GM12878 (cell line): ENCODE results near the gene CCDC107. TPM values are rescaled to one million over a fixed set of nuclear protein-coding genes. Genes with fewer than 3 reads are reported as not detected.

Experiments
- ATAC-seq: fragments of 200-7000 bp; cut with Tn5 transposase; 3 replicates; pipeline ENCODE4 v1.9.1; 2020; ENCODE audit warnings: mild to moderate bottlenecking, moderate library complexity
- BruUV-seq: library from RNA; stranded (reverse); fragments of 400-500 nt; replicated peaks from 2 replicates; lab custom pipeline; 2021; lab: Mats Ljungman, UMichigan
- CTCF ChIA-PET: fragments of 300-600 bp; sonication (Branson Sonifier 250); formaldehyde crosslinking; extraction: SDS; loops from one replicate; lab custom pipeline; 2021; ENCODE audit warnings: inconsistent platforms; lab: Yijun Ruan, JAX
- POLR2A ChIA-PET: fragments of 350-600 bp; formaldehyde crosslinking; extraction: SDS; loops from one replicate; lab custom pipeline; 2021; ENCODE audit warnings: inconsistent platforms; lab: Charles Lee
- RAD21 ChIA-PET: fragments of 300-600 bp; sonication (Branson Sonifier 250); formaldehyde crosslinking; loops from one replicate; lab custom pipeline; 2023; ENCODE audit warnings: antibody characterized with exemption; ENCODE audit not compliant: unreplicated experiment; lab: Charles Lee
- SMC1A ChIA-PET: fragments of 300-600 bp; sonication (Branson Sonifier 250); formaldehyde crosslinking; loops from one replicate; lab custom pipeline; 2023; ENCODE audit not compliant: unreplicated experiment, uncharacterized antibody; lab: Charles Lee
- DNase-seq: peaks from one replicate; pipeline ENCODE4 v3.0.0-alpha.2; 2011; ENCODE audit warnings: low read depth, low spot score
- FAIRE-seq: peaks from 3 replicates; lab custom pipeline; 2011; peaks lifted over from hg19 to GRCh38; lab: Jason Lieb, UNC
- H2AFZ ChIP-seq: 2 replicates; pipeline ENCODE4 v1.6.0; 2011; ENCODE audit warnings: low read depth, low read length, control low read depth; ENCODE audit not compliant: control insufficient read depth
- H3K27ac ChIP-seq: 2 replicates; pipeline ENCODE4 v1.5.1; 2011; ENCODE audit warnings: control low read depth; ENCODE audit not compliant: control insufficient read depth, insufficient read depth
- H3K27me3 ChIP-seq, 2 experiments: replicated peaks in 1 of 2; 2 replicates each; pipeline versions ENCODE4 v1.6.0 to v1.6.1; 2011; ENCODE audit warnings: low read length in 1 of 2; ENCODE audit not compliant: control insufficient read depth in 2 of 2, insufficient read depth in 2 of 2
- H3K36me3 ChIP-seq, 2 experiments: 2 replicates each; pipeline ENCODE4 v1.5.1; 2011; ENCODE audit warnings: low read length in 1 of 2; ENCODE audit not compliant: control insufficient read depth in 2 of 2, insufficient read depth in 2 of 2
- H3K4me1 ChIP-seq: 2 replicates; pipeline ENCODE4 v1.6.1; 2011; ENCODE audit warnings: mild to moderate bottlenecking, low read length, moderate library complexity, mixed read lengths; ENCODE audit not compliant: control insufficient read depth, insufficient read depth
- H3K4me2 ChIP-seq: 2 replicates; pipeline ENCODE4 v1.6.0; 2011; ENCODE audit warnings: control low read depth; ENCODE audit not compliant: control insufficient read depth, insufficient read depth
- H3K4me3 ChIP-seq: fragments of 200-600 bp; sonication (generic); 2 replicates; pipeline ENCODE4 v1.5.1; 2016
- H3K79me2 ChIP-seq: 2 replicates; pipeline ENCODE4 v1.6.0; 2011; ENCODE audit warnings: low read length; ENCODE audit not compliant: control insufficient read depth, insufficient read depth
- H3K9ac ChIP-seq: 2 replicates; pipeline ENCODE4 v1.8.0; 2011; ENCODE audit warnings: low read length, control low read depth, mixed read lengths; ENCODE audit not compliant: control insufficient read depth, insufficient read depth
- H3K9me3 ChIP-seq: replicated peaks from 3 replicates; pipeline ENCODE4 v1.5.1; 2011; ENCODE audit warnings: mild to moderate bottlenecking, low read length; ENCODE audit not compliant: control insufficient read depth, insufficient read depth
- H4K20me1 ChIP-seq: 2 replicates; pipeline ENCODE4 v1.6.0; 2011; ENCODE audit not compliant: control insufficient read depth, insufficient read depth
- BCL11A ChIP-seq: IDR thresholded peaks from 2 replicates; pipeline ENCODE4 v1.6.1; 2011; ENCODE audit warnings: low read depth, low read length
- BMI1 ChIP-seq: fragments of 450-650 bp; IDR thresholded peaks from 2 replicates; pipeline ENCODE4 v1.6.1; 2016; ENCODE audit warnings: mild to moderate bottlenecking, moderate library complexity, borderline replicate concordance
- CBX3 ChIP-seq: fragments of 200-600 bp; sonication (generic); IDR thresholded peaks from 2 replicates; pipeline ENCODE4 v1.6.1; 2016; ENCODE audit warnings: low read depth, borderline replicate concordance
- CREB1 ChIP-seq: IDR thresholded peaks from 2 replicates; pipeline ENCODE4 v1.6.1; 2012; ENCODE audit warnings: low read depth, mild to moderate bottlenecking, inconsistent platforms
- CREM ChIP-seq: IDR thresholded peaks from 2 replicates; pipeline ENCODE4 v1.6.1; 2014; ENCODE audit warnings: antibody characterized with exemption, low read depth
- HDAC6 ChIP-seq: fragments of 200-600 bp; sonication (generic); IDR thresholded peaks from one replicate; pipeline ENCODE4 v1.8.0; 2017; ENCODE audit warnings: antibody characterized with exemption; ENCODE audit not compliant: unreplicated experiment
- IKZF2 ChIP-seq, 2 experiments: fragments of 450-650 bp; IDR thresholded peaks; 2 replicates each; pipeline ENCODE4 v1.6.1; 2017; ENCODE audit warnings: mild to moderate bottlenecking in 2 of 2, moderate library complexity in 2 of 2
- JUND ChIP-seq: IDR thresholded peaks from 2 replicates; pipeline ENCODE4 v1.6.1; 2012; ENCODE audit warnings: low read depth, mild to moderate bottlenecking, low read length, improper control_type of control experiment, moderate library complexity
- PAX5 ChIP-seq: IDR thresholded peaks from 2 replicates; pipeline ENCODE4 v1.6.1; 2011; ENCODE audit warnings: low read depth, low read length, borderline replicate concordance
- PKNOX1 ChIP-seq: fragments of 450-650 bp; IDR thresholded peaks from 2 replicates; pipeline ENCODE4 v1.6.1; 2016; ENCODE audit warnings: mild to moderate bottlenecking
- POU2F2 ChIP-seq: IDR thresholded peaks from 3 replicates; pipeline ENCODE4 v1.6.1; 2011; ENCODE audit warnings: low read depth, mild to moderate bottlenecking, low read length, borderline replicate concordance
- RAD21 ChIP-seq: IDR thresholded peaks from 2 replicates; pipeline ENCODE4 v1.6.1; 2011; ENCODE audit warnings: mild to moderate bottlenecking, low read depth, low read length, moderate library complexity; ENCODE audit not compliant: insufficient read depth
- ZBTB40 ChIP-seq: fragments of 450-650 bp; IDR thresholded peaks from 2 replicates; pipeline ENCODE4 v1.6.1; 2016; ENCODE audit warnings: mild to moderate bottlenecking, moderate library complexity, borderline replicate concordance
- ZNF622 ChIP-seq: fragments of 450-650 bp; IDR thresholded peaks from 2 replicates; pipeline ENCODE4 v1.6.1; 2017; ENCODE audit warnings: mild to moderate bottlenecking, inconsistent platforms
- WGBS: methylation state at CpG from one replicate; pipeline ENCODE4 v1.1.6; 2016; ENCODE audit warnings: low lambda C conversion rate; ENCODE audit not compliant: insufficient replicate concordance, insufficient coverage; ENCODE audit errors: missing lambda C conversion rate; 5-methylcytosine and 5-hydroxymethylcytosine counted together
- in situ Hi-C: fragments of 300-500 bp; cut with MboI; formaldehyde crosslinking; loops from 9 replicates; pipeline ENCODE4 v1.14.3; 2018; ENCODE audit warnings: mixed read lengths
- intact Hi-C: fragments of 100-400 bp; cut with micrococcal nuclease; formaldehyde crosslinking; loops from one replicate; pipeline ENCODE4 v1.14.2; 2022; ENCODE audit not compliant: unreplicated experiment
- polyA plus RNA-seq, 11 experiments: library from polyadenylated mRNA; depleted of rRNA in 4 of 11; unstranded in 6 of 11; stranded (reverse) in 5 of 11; fragments of >200 nt; fragmentation: Nextera tagmentation in 4 of 11; fragmentation: Illumina TruSeq in 1 of 11; extraction: Ambion mirVana in 4 of 11; extraction: Trizol in 1 of 11; gene quantifications; 1 replicate in 1 of 11; 2 replicates in 10 of 11; pipeline versions ENCODE4 v1.2.1 to v1.2.3, GENCODE V29; 2011 to 2016; ENCODE audit warnings: inconsistent platforms in 2 of 11, missing spikeins in 2 of 11, low read depth in 1 of 11
- total RNA-seq, 4 experiments: library from RNA; depleted of rRNA in 3 of 4; stranded (reverse); fragments of >200 nt in 3 of 4; fragmentation: Illumina TruSeq in 1 of 4; extraction: Trizol in 1 of 4; gene quantifications; 2 replicates each; pipeline versions ENCODE4 v1.2.1 to v1.2.3, GENCODE V29; 2013 to 2021
- TF ChIP-seq, protein P1 (sequence below): fragments of 450-650 bp; IDR thresholded peaks from 2 replicates; pipeline ENCODE4 v1.6.1; 2017; ENCODE audit warnings: mild to moderate bottlenecking, low read depth, inconsistent platforms; ENCODE audit not compliant: poor library complexity, severe bottlenecking

The CCDC107 gene
- total and polyA plus RNA-seq, 10 of the 15 experiments (the other 5 are each of a cell fraction or from before 2014, with no cell fraction given), result 0.19 to 18.3 (median 10.6) TPM

- no peak for TF ChIP-seq CBX3
- no peak for TF ChIP-seq JUND
- TF ChIP-seq RAD21, result no peak
- TF ChIP-seq HDAC6, result no peak
- no peak for TF ChIP-seq BCL11A
- TF ChIP-seq CREM, result no peak
Observed at GRCh38 chr9:35691334-35691650, 33.2 kb downstream of the CCDC107 start (continued).

- no peaks in the 10 kb centered on the region for H4K20me1 ChIP-seq
- no peak overlapping the region for H3K9ac ChIP-seq
- peaks cover 3% of the 10 kb centered on the region; the same call in 1 of the 2 replicates for H3K4me1 ChIP-seq
- intact Hi-C loops, result no loop called here
- no peak overlapping the region for H2AFZ ChIP-seq
- CTCF ChIA-PET, result interaction anchor here (0.8 to 15.2 kb wide), 5 partner anchors 20 to 98 kb away, joined by 3 to 227 read pairs (median 4); partner anchors contain the start of genes ARHGEF39, CCDC107 and RMRP
- H3K4me2 ChIP-seq, result no peak overlapping the region
- H3K27me3 ChIP-seq, result no peaks in the 10 kb centered on the region
- SMC1A ChIA-PET, result interaction anchor here (0.6 to 1.3 kb wide), 9 partner anchors 9 to 1394 kb away, joined by 3 to 4 read pairs (median 3); no protein-coding TSS in a partner anchor
- H3K36me3 ChIP-seq, result peaks cover 6 to 10% of the 10 kb centered on the region in 2 experiments; a peak in 2 of 4 replicates
- in situ Hi-C loops, result no loop called here
- no peak overlapping the region for H3K27ac ChIP-seq
- WGBS, result 91% methylated on average over 13 of the region's 13 CpGs
- ATAC-seq (no peak), FAIRE-seq (no peak), DNase-seq (no peak)
- POLR2A ChIA-PET, result interaction anchor here (1.1 to 2.7 kb wide), 4 partner anchors 9 to 40 kb away, joined by 3 to 13 read pairs (median 6); partner anchors contain the start of genes CREB3 and TLN1
- no peak for TF ChIP-seq ZBTB40
- TF ChIP-seq ZNF622, result no peak
- TF ChIP-seq IKZF2 (IDR thresholded peaks at IDR 0.05), result no peak
- TF ChIP-seq, protein P1, sequence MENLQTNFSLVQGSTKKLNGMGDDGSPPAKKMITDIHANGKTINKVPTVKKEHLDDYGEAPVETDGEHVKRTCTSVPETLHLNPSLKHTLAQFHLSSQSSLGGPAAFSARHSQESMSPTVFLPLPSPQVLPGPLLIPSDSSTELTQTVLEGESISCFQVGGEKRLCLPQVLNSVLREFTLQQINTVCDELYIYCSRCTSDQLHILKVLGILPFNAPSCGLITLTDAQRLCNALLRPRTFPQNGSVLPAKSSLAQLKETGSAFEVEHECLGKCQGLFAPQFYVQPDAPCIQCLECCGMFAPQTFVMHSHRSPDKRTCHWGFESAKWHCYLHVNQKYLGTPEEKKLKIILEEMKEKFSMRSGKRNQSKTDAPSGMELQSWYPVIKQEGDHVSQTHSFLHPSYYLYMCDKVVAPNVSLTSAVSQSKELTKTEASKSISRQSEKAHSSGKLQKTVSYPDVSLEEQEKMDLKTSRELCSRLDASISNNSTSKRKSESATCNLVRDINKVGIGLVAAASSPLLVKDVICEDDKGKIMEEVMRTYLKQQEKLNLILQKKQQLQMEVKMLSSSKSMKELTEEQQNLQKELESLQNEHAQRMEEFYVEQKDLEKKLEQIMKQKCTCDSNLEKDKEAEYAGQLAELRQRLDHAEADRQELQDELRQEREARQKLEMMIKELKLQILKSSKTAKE, result no peak
- no peak for TF ChIP-seq BMI1
- no peak for TF ChIP-seq POU2F2
- no peak for TF ChIP-seq PAX5
- TF ChIP-seq CREB1, result no peak
- no peak for TF ChIP-seq PKNOX1
- no TSS peak for BruUV-seq
- H3K9me3 ChIP-seq, result no peaks in the 10 kb centered on the region
- RAD21 ChIA-PET, result interaction anchor here (1.2 to 1.5 kb wide), 3 partner anchors 22 to 88 kb away, joined by 3 to 4 read pairs (median 4); no protein-coding TSS in a partner anchor
- no peaks in the 10 kb centered on the region; the same call in 1 of the 2 replicates for H3K79me2 ChIP-seq
- H3K4me3 ChIP-seq, result no peak overlapping the region
Observed at GRCh38 chr9:35691757-35692301, 33.7 kb downstream of the CCDC107 start.
